Fibroblast of lung (primary cell): Measurements from ENCODE around the gene CCL11. TPM values are rescaled to one million over a fixed set of nuclear protein-coding genes. Genes with fewer than 3 reads are reported as not detected.
"Not testable (repeated sequence)": the region's sequence is repeated elsewhere in the genome, so short reads cannot be mapped to it uniquely, and the experiment has no call there.

Experiments used
- DNase-seq, 2 donors: peaks; one replicate each; pipeline versions ENCODE4 v3.0.0 to v3.0.0-alpha.2; 2010; ENCODE audit warnings: low read depth in 2 of 2
- H2AFZ ChIP-seq: 2 replicates; pipeline ENCODE4 v1.5.1; 2012; ENCODE audit warnings: low read length, control low read depth, inconsistent platforms
- H3K27ac ChIP-seq: 2 replicates; pipeline ENCODE4 v1.5.1; 2011; ENCODE audit warnings: low read length, control low read depth; ENCODE audit not compliant: insufficient read depth
- H3K27me3 ChIP-seq: 2 replicates; pipeline ENCODE4 v1.5.1; 2011; ENCODE audit warnings: mild to moderate bottlenecking, low read length; ENCODE audit not compliant: control insufficient read depth, insufficient read depth
- H3K36me3 ChIP-seq: 2 replicates; pipeline ENCODE4 v1.5.1; 2011; ENCODE audit warnings: low read length; ENCODE audit not compliant: control insufficient read depth, insufficient read depth
- H3K4me1 ChIP-seq: 2 replicates; pipeline ENCODE4 v1.5.1; 2011; ENCODE audit warnings: low read length; ENCODE audit not compliant: control insufficient read depth, insufficient read depth; ENCODE audit errors: extremely low read depth
- H3K4me2 ChIP-seq: 2 replicates; pipeline ENCODE4 v1.5.1; 2011; ENCODE audit warnings: low read length, control low read depth; ENCODE audit not compliant: insufficient read depth; ENCODE audit errors: extremely low read depth
- H3K4me3 ChIP-seq, 4 experiments: fragments of 200-600 bp in 1 of 4; sonication (generic) in 1 of 4; replicated peaks in 1 of 4; 2 replicates each; pipeline ENCODE4 v1.5.1; 2011 to 2016; ENCODE audit warnings: low read length in 4 of 4, low read depth in 3 of 4, mild to moderate bottlenecking in 3 of 4, control low read depth in 2 of 4, inconsistent platforms in 1 of 4, mixed read lengths in 1 of 4; ENCODE audit not compliant: insufficient read depth in 1 of 4; ENCODE audit errors: control extremely low read depth in 1 of 4
- H3K79me2 ChIP-seq: 2 replicates; pipeline ENCODE4 v1.5.1; 2012; ENCODE audit warnings: mild to moderate bottlenecking, low read length, inconsistent platforms; ENCODE audit not compliant: control insufficient read depth, insufficient read depth
- H3K9ac ChIP-seq: 2 replicates; pipeline ENCODE4 v1.5.1; 2011; ENCODE audit warnings: mild to moderate bottlenecking, low read length, control low read depth; ENCODE audit not compliant: insufficient read depth
- H3K9me3 ChIP-seq: 2 replicates; pipeline ENCODE4 v1.5.1; 2012; ENCODE audit warnings: low read depth, low read length; ENCODE audit not compliant: control insufficient read depth, insufficient read depth
- H4K20me1 ChIP-seq: 2 replicates; pipeline ENCODE4 v1.5.1; 2011; ENCODE audit warnings: low read length; ENCODE audit not compliant: control insufficient read depth, insufficient read depth; ENCODE audit errors: extremely low read depth
- EZH2 ChIP-seq: IDR thresholded peaks from 2 replicates; pipeline ENCODE4 v1.5.1; 2012; ENCODE audit warnings: low read length, control low read depth, mild to moderate bottlenecking; ENCODE audit errors: missing control alignments
- polyA plus RNA-seq, 2 donors: library from polyadenylated mRNA; depleted of rRNA in 1 of 2; stranded (reverse) in 1 of 2; unstranded in 1 of 2; fragments of >200 nt; gene quantifications; 2 replicates each; pipeline ENCODE4 v1.2.1, GENCODE V29; 2011 to 2012; ENCODE audit warnings: missing spikeins in 1 of 2
- total RNA-seq: library from RNA; depleted of rRNA; stranded (reverse); fragments of >200 nt; gene quantifications from 2 replicates; pipeline ENCODE4 v1.2.1, GENCODE V29; 2014
- TF ChIP-seq, protein P1 (sequence below), 2 donors: IDR thresholded peaks in 1 of 2; conservative IDR thresholded peaks in 1 of 2; 1 replicate in 1 of 2; 2 replicates in 1 of 2; pipeline ENCODE4 v1.5.1; 2011 to 2012; ENCODE audit warnings: low read length in 2 of 2, control low read depth in 1 of 2, inconsistent platforms in 1 of 2, low read depth in 1 of 2, mild to moderate bottlenecking in 1 of 2

The CCL11 gene
- total and polyA plus RNA-seq, 2 donors (not counting 1 experiment from before 2014, with no cell fraction given), result 0.91 TPM; not detected in 1

DNA sequence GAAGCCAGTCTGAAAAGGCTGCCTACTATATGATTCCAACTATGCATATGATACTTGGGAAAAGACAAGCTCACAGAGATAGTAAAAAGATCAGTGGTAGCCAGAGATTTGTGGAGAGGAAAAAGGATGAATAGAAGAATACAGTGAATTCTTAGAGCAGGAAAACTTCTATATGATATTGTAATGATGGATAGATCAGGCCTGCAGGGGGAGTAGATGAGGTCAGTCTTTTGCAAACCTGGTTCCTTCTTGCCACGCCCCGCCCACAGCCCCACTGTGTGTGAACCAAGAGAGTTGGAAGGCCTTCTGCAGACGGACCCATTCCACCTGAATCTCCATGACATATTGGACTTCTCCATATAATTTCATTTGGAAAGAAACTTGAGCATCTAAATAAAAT is 32.9 kb downstream of the CCL11 start:
- no peaks in the 10 kb centered on the region for H3K9me3 ChIP-seq
- DNase-seq, result no peak
- no peaks in the 10 kb centered on the region for H3K4me1 ChIP-seq
- TF ChIP-seq, protein P1, sequence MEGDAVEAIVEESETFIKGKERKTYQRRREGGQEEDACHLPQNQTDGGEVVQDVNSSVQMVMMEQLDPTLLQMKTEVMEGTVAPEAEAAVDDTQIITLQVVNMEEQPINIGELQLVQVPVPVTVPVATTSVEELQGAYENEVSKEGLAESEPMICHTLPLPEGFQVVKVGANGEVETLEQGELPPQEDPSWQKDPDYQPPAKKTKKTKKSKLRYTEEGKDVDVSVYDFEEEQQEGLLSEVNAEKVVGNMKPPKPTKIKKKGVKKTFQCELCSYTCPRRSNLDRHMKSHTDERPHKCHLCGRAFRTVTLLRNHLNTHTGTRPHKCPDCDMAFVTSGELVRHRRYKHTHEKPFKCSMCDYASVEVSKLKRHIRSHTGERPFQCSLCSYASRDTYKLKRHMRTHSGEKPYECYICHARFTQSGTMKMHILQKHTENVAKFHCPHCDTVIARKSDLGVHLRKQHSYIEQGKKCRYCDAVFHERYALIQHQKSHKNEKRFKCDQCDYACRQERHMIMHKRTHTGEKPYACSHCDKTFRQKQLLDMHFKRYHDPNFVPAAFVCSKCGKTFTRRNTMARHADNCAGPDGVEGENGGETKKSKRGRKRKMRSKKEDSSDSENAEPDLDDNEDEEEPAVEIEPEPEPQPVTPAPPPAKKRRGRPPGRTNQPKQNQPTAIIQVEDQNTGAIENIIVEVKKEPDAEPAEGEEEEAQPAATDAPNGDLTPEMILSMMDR (conservative IDR thresholded peaks at IDR 0.05 in 1 of 2, IDR thresholded peaks at IDR 0.05 in 1 of 2; ENCODE audit: low read depth in 1 of 2, low read length in 2 of 2), result no peak
- TF ChIP-seq EZH2, result no peak
- H3K36me3 ChIP-seq, result no peaks in the 10 kb centered on the region
- no peak overlapping the region for H3K4me3 ChIP-seq
- no peaks in the 10 kb centered on the region for H3K79me2 ChIP-seq
- no peak overlapping the region for H2AFZ ChIP-seq
- H3K27me3 ChIP-seq, result no peaks in the 10 kb centered on the region
- no peak overlapping the region for H3K9ac ChIP-seq
- H4K20me1 ChIP-seq, result no peaks in the 10 kb centered on the region
- H3K4me2 ChIP-seq, result no peak overlapping the region
- H3K27ac ChIP-seq, result no peak overlapping the region

DNA sequence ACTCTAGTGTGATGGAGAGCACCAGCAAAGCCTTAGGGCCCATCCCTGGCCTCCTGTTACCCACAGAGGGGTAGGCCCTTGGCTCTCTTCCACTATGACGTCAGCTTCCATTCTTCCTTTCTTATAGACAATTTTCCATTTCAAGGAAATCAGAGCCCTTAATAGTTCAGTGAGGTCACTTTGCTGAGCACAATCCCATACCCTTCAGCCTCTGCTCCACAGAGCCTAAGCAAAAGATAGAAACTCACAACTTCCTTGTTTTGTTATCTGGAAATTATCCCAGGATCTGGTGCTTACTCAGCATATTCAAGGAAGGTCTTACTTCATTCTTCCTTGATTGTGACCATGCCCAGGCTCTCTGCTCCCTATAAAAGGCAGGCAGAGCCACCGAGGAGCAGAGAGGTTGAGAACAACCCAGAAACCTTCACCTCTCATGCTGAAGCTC is 33.5 kb downstream of the CCL11 start, which contains the start of gene CCL8:
CCL8 (plus strand) TSS at position 397 of the 445 bp plus-strand sequence. CDS start 67 bp downstream, outside the sequence.
- H3K4me2 ChIP-seq, result no peak within 1 kb of the TSS
- no peaks in the 10 kb centered on the region for H3K27me3 ChIP-seq
- H3K27ac ChIP-seq, result no peak within 1 kb of the TSS
- H4K20me1 ChIP-seq, result no peaks in the 10 kb centered on the region
- no peaks in the 10 kb centered on the region for H3K9me3 ChIP-seq
- no peak for TF ChIP-seq EZH2
- TF ChIP-seq, protein P1 (conservative IDR thresholded peaks at IDR 0.05 in 1 of 2, IDR thresholded peaks at IDR 0.05 in 1 of 2; ENCODE audit: low read depth in 1 of 2, low read length in 2 of 2), result no peak
- no peaks in the 10 kb centered on the region for H3K4me1 ChIP-seq
- DNase-seq, result peak in 1 of 2 donors; percentile 15
- H3K79me2 ChIP-seq, result no peaks in the 10 kb centered on the region
- H2AFZ ChIP-seq, result no peak within 1 kb of the TSS
- no peak within 1 kb of the TSS for H3K9ac ChIP-seq
- H3K36me3 ChIP-seq, result no peaks in the 10 kb centered on the region
- H3K4me3 ChIP-seq, result no peak within 1 kb of the TSS

DNA sequence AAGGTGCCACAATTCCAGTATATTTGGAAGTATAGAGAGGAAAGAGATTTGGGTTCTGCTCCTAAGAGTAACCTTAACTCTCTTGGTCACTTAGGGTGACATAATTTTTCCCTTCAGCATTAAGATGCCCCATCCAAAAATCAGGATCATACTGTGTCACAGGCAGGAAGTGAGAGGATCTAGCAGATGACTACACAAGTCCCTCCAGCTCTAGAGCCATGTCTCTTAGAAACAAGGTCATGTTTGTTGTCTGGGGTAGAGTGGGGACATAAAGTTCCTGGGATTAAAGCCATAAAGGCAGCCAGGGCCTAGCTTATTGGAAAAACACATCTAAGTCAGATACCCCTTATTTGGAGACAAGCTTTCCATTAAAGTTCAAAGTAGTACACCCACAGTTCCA is 36.4 kb downstream of the CCL11 start:
- no peak for DNase-seq
- Histone ChIP-seq H3K79me2 (no peaks in the 10 kb centered on the region), H3K4me3 (no peak overlapping the region), H4K20me1 (no peaks in the 10 kb centered on the region), H3K27me3 (no peaks in the 10 kb centered on the region), H3K27ac (no peak overlapping the region), H3K4me2 (no peak overlapping the region), H3K4me1 (no peaks in the 10 kb centered on the region), H2AFZ (no peak overlapping the region), H3K36me3 (no peaks in the 10 kb centered on the region), H3K9me3 (no peaks in the 10 kb centered on the region), H3K9ac (no peak overlapping the region)
- TF ChIP-seq EZH2, result no peak
- TF ChIP-seq, protein P1 (conservative IDR thresholded peaks at IDR 0.05 in 1 of 2, IDR thresholded peaks at IDR 0.05 in 1 of 2; ENCODE audit: low read depth in 1 of 2, low read length in 2 of 2), result no peak

DNA sequence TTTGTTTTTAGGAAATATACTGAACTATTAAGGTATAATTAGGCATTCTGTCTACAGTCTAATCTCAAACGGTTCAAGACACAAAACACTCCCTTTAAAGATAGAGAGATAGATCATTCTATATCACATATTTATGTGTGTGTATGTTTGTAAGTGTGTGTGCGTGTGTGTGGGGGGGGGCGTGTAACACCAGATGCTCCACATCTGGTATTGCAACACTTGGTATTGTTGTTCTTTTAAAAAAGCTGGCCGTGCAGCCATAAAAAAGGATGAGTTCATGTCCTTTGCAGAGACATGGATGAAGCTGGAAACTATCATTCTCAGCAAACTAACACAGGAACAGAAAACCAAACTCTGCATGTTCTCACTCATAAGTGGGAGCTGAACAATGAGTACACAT is 42.0 kb downstream of the CCL11 start:
- not testable (repeated sequence) for H3K27ac ChIP-seq, H3K79me2 ChIP-seq, H2AFZ ChIP-seq, H3K36me3 ChIP-seq, H3K9ac ChIP-seq, H3K9me3 ChIP-seq, H3K4me3 ChIP-seq, H3K27me3 ChIP-seq, H3K4me2 ChIP-seq, H3K4me1 ChIP-seq, H4K20me1 ChIP-seq
- DNase-seq, result peak in 1 of 2 donors; percentile 77
